Activated naive CD8-positive, alpha-beta T cell treated with anti-CD3 and anti-CD28 coated beads, Interleukin-2, amount 50 U/mL, for 16 hours (primary cell): Measurements from ENCODE around the gene FAT2.

Experiments used
- DNase-seq: peaks from one replicate; pipeline ENCODE4 v3.0.0-alpha.2; 2020; ENCODE audit warnings: low read depth, low spot score

The FAT2 gene

GRCh38 chr5:151591144-151591819 lies at the start of gene FAT2:
FAT2 (minus strand) TSS chr5:151591331; CDS start chr5:151568931, 22,400 bp downstream.
- no peak for DNase-seq

GRCh38 chr5:151638619-151639018 lies 47.5 kb upstream of the FAT2 start:
- DNase-seq = no peak

- no peak for DNase-seq
These were observed 46.5 kb upstream of the FAT2 start for GRCh38 chr5:151637676-151638075.

GRCh38 chr5:151633892-151634291 lies 42.8 kb upstream of the FAT2 start:
- no peak for DNase-seq

GRCh38 chr5:151632941-151633340 lies 41.8 kb upstream of the FAT2 start:
- no peak for DNase-seq

- no peak for DNase-seq
These were observed 41.4 kb upstream of the FAT2 start for GRCh38 chr5:151632524-151632923.

- DNase-seq = no peak
These were observed 40.8 kb upstream of the FAT2 start for GRCh38 chr5:151631941-151632340.

- no peak for DNase-seq
These were observed 39.0 kb upstream of the FAT2 start for GRCh38 chr5:151630088-151630487.

GRCh38 chr5:151628112-151628823 lies 37.1 kb upstream of the FAT2 start:
- DNase-seq = no peak

GRCh38 chr5:151627650-151628049 lies 36.5 kb upstream of the FAT2 start:
- no peak for DNase-seq

- DNase-seq = no peak
These were observed 34.2 kb upstream of the FAT2 start for GRCh38 chr5:151625285-151625684.

GRCh38 chr5:151624476-151624875 lies 33.3 kb upstream of the FAT2 start:
- no peak for DNase-seq

- no peak for DNase-seq
These were observed 31.4 kb upstream of the FAT2 start for GRCh38 chr5:151622367-151623088.

- no peak for DNase-seq
These were observed 29.3 kb upstream of the FAT2 start for GRCh38 chr5:151620461-151620840.

GRCh38 chr5:151619812-151620460 lies 28.8 kb upstream of the FAT2 start:
- DNase-seq = no peak

GRCh38 chr5:151618907-151619306 lies 27.8 kb upstream of the FAT2 start:
- no peak for DNase-seq

GRCh38 chr5:151617841-151618710 lies 26.9 kb upstream of the FAT2 start:
- no peak for DNase-seq

GRCh38 chr5:151617383-151617840 lies 26.3 kb upstream of the FAT2 start:
- DNase-seq = no peak

- no peak for DNase-seq
These were observed 24.3 kb upstream of the FAT2 start for GRCh38 chr5:151615431-151615830.

GRCh38 chr5:151614565-151614964 lies 23.4 kb upstream of the FAT2 start:
- DNase-seq = no peak
